GM10266 (cell line): ENCODE measurements around the gene MAML2.

ENCODE experiments used
- DNase-seq: peaks from one replicate; pipeline ENCODE4 v3.0.0; 2012; ENCODE audit errors: extremely low spot score
- TF ChIP-seq, protein P1 (sequence below): IDR thresholded peaks from 2 replicates; pipeline ENCODE4 v1.5.1; 2012; ENCODE audit warnings: mild to moderate bottlenecking, low read depth; ENCODE audit not compliant: control insufficient read depth, insufficient read depth; ENCODE audit errors: missing control alignments

Gene MAML2

DNA sequence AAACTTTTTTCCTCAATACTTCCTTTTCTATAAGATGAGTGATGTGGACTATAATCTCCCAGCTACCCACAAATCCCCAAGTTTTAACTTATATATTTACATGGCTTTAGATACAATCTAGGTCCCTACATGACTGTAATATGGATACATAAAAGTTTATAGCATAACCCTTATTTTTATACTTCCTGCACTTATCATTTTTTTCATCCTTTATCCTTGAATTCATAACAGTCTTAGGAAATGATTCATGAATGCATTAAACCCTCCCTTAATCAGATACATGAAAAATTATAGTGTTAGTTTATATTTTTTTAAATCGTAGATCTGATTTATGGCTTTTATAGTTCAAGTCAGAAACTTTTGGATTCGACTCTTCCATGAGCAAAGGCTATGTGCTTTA is 195.8 kb downstream of the MAML2 start:
- DNase-seq: no peak
- TF ChIP-seq, protein P1, sequence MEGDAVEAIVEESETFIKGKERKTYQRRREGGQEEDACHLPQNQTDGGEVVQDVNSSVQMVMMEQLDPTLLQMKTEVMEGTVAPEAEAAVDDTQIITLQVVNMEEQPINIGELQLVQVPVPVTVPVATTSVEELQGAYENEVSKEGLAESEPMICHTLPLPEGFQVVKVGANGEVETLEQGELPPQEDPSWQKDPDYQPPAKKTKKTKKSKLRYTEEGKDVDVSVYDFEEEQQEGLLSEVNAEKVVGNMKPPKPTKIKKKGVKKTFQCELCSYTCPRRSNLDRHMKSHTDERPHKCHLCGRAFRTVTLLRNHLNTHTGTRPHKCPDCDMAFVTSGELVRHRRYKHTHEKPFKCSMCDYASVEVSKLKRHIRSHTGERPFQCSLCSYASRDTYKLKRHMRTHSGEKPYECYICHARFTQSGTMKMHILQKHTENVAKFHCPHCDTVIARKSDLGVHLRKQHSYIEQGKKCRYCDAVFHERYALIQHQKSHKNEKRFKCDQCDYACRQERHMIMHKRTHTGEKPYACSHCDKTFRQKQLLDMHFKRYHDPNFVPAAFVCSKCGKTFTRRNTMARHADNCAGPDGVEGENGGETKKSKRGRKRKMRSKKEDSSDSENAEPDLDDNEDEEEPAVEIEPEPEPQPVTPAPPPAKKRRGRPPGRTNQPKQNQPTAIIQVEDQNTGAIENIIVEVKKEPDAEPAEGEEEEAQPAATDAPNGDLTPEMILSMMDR: no peak

DNA sequence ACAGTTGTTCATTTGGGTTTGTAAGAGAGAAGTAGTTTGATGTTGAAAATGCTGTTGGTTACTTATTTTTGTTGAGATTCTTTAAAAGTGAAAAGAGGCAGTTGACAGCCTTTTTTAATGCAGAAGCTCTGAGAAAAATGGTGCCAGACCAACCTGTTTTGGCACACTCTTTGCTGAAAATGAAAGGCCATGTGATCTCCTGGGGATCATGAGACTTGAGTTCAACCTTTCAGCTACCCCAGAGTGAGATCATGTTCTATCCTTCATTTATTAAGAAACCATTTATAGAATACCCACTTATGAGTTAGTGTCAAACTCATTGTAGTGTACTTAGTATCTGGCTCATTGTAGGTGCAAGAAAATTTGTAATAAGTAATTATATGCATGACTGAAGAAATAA is 196.2 kb downstream of the MAML2 start:
- TF ChIP-seq, protein P1: no peak
- no peak for DNase-seq

DNA sequence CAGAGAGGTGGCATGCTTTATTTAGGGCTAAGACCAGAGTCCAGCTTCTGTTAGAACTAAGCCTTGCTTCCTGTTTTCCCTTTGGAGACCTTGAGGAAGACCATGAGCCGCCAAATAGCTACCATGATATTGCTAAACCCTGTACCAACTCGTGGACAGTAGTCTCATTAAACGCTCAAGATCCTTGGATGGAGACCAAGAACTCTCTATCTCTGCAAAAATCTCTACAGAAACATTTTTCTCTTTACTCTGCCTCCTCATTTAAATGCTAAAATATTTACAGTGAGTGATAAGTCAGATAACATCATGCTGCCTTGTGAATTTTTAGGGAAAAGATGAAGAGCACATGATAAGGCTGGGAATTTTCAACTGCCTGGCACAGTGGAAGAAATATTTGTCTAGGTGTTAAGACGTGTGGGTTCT is 197.8 kb downstream of the MAML2 start:
- no peak for DNase-seq
- TF ChIP-seq, protein P1: no peak

DNA sequence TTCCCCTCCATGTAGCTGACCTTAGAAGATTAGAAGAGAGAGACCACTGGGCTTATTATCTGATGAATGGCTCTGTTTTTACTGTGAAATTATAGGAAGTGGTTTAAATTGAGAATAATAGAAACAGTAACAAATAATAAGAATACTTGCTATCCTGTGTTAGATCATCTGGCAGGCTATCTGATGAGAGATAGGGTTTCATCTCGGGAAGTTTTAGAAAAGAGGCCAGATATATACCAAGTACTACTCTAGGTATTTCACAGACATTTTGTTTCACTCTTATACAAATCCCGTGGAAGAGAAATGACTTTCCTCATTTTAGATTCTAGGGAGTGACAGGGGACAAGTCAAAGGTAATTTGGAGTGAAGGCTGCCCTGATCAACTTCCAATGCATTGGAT is 198.4 kb downstream of the MAML2 start:
- TF ChIP-seq, protein P1: no peak

DNA sequence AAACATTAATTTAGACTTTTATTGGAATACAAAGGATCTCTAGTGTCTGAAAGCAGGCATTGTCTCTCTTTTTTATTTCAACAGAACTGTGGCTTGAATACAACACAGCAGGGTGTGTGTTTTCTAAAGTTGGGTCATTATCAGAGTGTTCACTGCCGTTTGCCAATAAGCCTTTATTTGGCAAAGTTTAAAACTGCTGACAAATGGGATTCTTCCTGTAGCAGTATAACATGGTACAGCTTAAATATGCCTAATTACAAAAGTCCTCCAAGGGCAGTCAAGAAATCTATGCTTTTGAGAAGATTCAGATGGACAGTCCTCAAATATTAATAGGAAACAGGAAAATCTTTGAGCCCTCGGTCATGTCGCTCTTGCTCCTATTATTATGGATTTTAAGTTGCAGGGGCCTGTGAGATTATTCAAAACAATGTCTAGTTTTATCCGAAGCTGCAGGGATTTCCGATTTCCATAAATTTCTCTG is 199.9 kb downstream of the MAML2 start:
- TF ChIP-seq, protein P1: no peak
- no peak for DNase-seq

More for the DNA sequence above, 198.4 kb downstream of the MAML2 start:
- no peak for DNase-seq

DNA sequence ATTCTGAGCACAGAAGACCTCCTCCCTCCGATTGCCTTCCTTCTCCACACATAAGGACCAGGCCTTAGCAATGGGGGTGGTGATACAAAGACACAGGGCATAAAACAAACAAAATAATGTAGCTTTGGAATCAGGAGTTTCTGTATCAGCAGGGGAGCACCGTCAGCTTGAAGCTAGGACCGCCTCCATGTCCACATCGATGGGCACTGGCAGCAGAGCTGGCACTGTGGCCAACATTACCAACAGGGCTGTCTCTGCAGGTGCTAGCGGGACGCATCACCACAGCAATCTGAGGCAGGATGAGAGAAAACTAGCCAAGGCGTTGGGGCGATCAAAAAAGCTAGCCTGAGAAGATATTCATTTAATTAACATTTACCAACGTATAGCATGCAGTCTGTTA is 201.4 kb downstream of the MAML2 start:
- TF ChIP-seq, protein P1: no peak
- no peak for DNase-seq

DNA sequence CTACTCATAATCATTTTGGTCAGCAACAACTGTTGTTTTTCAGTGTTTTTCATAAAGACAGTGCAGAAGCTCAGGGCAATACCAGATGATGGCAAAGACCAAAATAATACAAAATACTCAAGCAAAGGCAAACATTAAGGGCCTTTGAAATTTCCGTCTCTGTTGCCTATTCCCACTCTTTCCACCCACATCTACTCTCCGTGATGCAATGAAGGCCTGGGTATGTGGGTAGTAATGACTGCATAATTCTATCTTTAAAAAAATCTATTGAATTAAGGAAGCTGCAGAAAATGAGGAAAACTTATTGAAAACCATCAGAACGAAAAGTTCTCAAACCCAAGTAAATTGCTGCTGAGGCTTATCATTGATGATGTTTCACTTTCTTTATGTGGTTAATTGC is 203.3 kb downstream of the MAML2 start:
- no peak for DNase-seq
- TF ChIP-seq, protein P1: no peak

DNA sequence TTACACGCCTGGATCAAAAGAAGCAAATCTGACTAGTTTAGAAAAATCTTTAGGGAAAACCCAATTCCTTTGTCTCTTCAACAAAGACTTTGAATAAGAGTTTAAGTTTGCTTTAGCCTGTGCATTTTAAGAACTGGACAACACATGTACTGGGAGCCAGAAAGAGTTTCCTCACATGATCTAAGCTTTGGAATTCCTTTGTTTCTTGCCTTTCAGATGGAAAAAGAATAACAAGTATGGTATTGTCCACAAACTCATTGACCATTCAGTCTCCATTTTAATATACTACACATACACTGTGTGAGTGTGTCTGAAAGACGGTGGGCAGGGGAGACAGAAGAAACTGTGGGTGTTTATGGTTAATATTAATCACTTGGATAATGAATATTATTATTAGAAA is 205.6 kb downstream of the MAML2 start:
- TF ChIP-seq, protein P1: no peak
- no peak for DNase-seq
